Activated CD8-positive, alpha-beta T cell treated with anti-CD3 and anti-CD28 coated beads, Interleukin-2, amount 10 ng/mL, durations not matched to agents 7 days and 5 days (primary cell): ENCODE data around the gene QRFP. TPM values are rescaled to one million over a fixed set of nuclear protein-coding genes. Genes with fewer than 3 reads are reported as not detected.

Experiments
- total RNA-seq, 2 experiments: library from RNA; stranded (reverse); gene quantifications; one replicate each; pipeline ENCODE4 v1.2.3, GENCODE V29; 2021

QRFP gene
- total RNA-seq, 2 experiments from 2014 or later = not detected

Other genes with a start within 250 kb of the QRFP start
- not detected for gene PRDM12, start 232.2 kb downstream of the QRFP start, total RNA-seq
- gene EXOSC2, start 203.0 kb downstream of the QRFP start, total RNA-seq = 10 to 100 TPM; 59.6 to 61.6 TPM
- gene ABL1, start 61.6 kb downstream of the QRFP start, total RNA-seq = 10 to 100 TPM; 31.7 to 34.1 TPM
- gene FIBCD1, start 42.4 kb upstream of the QRFP start, total RNA-seq = not detected
- gene LAMC3, start 112.4 kb upstream of the QRFP start, total RNA-seq = not detected
- gene AIF1L, start 199.7 kb upstream of the QRFP start, total RNA-seq = under 1 TPM; 0.29 to 0.31 TPM
- gene NUP214, start 228.8 kb upstream of the QRFP start, total RNA-seq = 10 to 100 TPM; 61.3 to 63.5 TPM